ENCODE measurements around the gene THADA.

THADA gene

GRCh38 chr2:43217228-43218154 is 378.3 kb downstream of the THADA start (continued):
- TF ChIP-seq ZNF398 (tag by site-specific recombination; IDR thresholded peaks at IDR 0.05) (peak; percentile 35; the same call in 1 of the 2 replicates), ZNF792 (tag by site-specific recombination; IDR thresholded peaks at IDR 0.05) (no peak), ZNF175 (tag by site-specific recombination; IDR thresholded peaks at IDR 0.05) (no peak), ZNF510 (tag by site-specific recombination; IDR thresholded peaks at IDR 0.05; ENCODE audit: insufficient replicate concordance) (no peak), ZBTB20 (tag by site-specific recombination; IDR thresholded peaks at IDR 0.05) (peak; percentile 66; the same call in 1 of the 2 replicates), ELK4 (IDR thresholded peaks at IDR 0.05; ENCODE audit: borderline replicate concordance, low read depth, low read length) (no peak), ZNF223 (tag by site-specific recombination; IDR thresholded peaks at IDR 0.05) (no peak), IKZF3 (tag by site-specific recombination; IDR thresholded peaks at IDR 0.05) (no peak), ZNF558 (tag by site-specific recombination; IDR thresholded peaks at IDR 0.05) (no peak), OSR2 (tag by site-specific recombination; IDR thresholded peaks at IDR 0.05) (peak; percentile 36; the same call in 1 of the 2 replicates), PRDM2 (tag by site-specific recombination; IDR thresholded peaks at IDR 0.05; ENCODE audit: borderline replicate concordance) (no peak), ZNF777 (tag by site-specific recombination; IDR thresholded peaks at IDR 0.05; ENCODE audit: borderline replicate concordance) (no peak), PRDM10 (tag by site-specific recombination; IDR thresholded peaks at IDR 0.05) (peak; percentile 47; the same call in 1 of the 2 replicates), ZNF621 (tag by site-specific recombination; IDR thresholded peaks at IDR 0.05) (no peak), ZBTB10 (tag by site-specific recombination; IDR thresholded peaks at IDR 0.05) (no peak), ZNF211 (tag by site-specific recombination; IDR thresholded peaks at IDR 0.05; ENCODE audit: low read depth) (no peak), ZNF274 (IDR thresholded peaks at IDR 0.05; ENCODE audit: low read length) (no peak), ZNF274 (tag by site-specific recombination; IDR thresholded peaks at IDR 0.05; ENCODE audit: borderline replicate concordance) (no peak), KLF10 (tag by site-specific recombination; IDR thresholded peaks at IDR 0.05) (no peak), ZBTB48 (tag by site-specific recombination; IDR thresholded peaks at IDR 0.05) (no peak), ZNF292 (tag by site-specific recombination; IDR thresholded peaks at IDR 0.05; ENCODE audit: borderline replicate concordance, low read depth) (no peak), ZNF530 (tag by site-specific recombination; IDR thresholded peaks at IDR 0.05; ENCODE audit: low read depth) (no peak), KLF7 (tag by site-specific recombination; IDR thresholded peaks at IDR 0.05; ENCODE audit: borderline replicate concordance) (no peak)

Data from HEK293 (cell line).